WI38 (cell line): ENCODE results near the gene ELMO1.
A peak's percentile ranks its signal among the peaks of the same experiment; 100 is the strongest.
"Not testable (repeated sequence)": the region's sequence is repeated elsewhere in the genome, so short reads cannot be mapped to it uniquely, and the experiment has no call there.

Experiments
- H3K4me3 ChIP-seq: 2 replicates; pipeline ENCODE4 v1.5.1; 2011; ENCODE audit warnings: low read depth, mild to moderate bottlenecking, control low read depth, low read length
- CTCF ChIP-seq: IDR thresholded peaks from 2 replicates; pipeline ENCODE4 v1.5.1; 2012; ENCODE audit warnings: low read depth, mild to moderate bottlenecking, control low read depth, low read length

Gene ELMO1

GRCh38 chr7:36977878-36978277, 470.8 kb downstream of the ELMO1 start:
- H3K4me3 ChIP-seq: no peak overlapping the region
- TF ChIP-seq CTCF: no peak

DNA sequence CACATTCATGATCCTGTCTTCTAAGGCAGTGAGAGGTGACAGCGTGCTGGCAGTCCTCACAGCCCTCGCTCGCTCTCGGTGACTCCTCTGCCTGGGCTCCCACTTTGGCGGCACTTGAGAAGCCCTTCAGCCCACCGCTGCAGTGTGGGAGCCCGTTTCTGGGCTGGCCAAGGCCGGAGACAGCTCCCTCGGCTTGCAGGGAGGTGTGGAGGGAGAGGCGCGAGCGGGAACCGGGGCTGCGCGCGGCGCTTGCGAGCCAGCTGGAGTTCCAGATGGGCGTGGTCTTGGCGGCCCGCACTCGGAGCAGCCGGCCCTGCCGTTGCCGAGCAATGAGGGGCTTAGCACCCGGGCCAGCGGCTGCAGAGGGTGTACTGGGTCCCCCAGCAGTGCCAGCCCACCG, 475.1 kb downstream of the ELMO1 start:
- not testable (repeated sequence) for H3K4me3 ChIP-seq

- H3K4me3 ChIP-seq: no peak overlapping the region
- TF ChIP-seq CTCF: no peak
Observed at GRCh38 chr7:36972140-36972518, 476.5 kb downstream of the ELMO1 start.

DNA sequence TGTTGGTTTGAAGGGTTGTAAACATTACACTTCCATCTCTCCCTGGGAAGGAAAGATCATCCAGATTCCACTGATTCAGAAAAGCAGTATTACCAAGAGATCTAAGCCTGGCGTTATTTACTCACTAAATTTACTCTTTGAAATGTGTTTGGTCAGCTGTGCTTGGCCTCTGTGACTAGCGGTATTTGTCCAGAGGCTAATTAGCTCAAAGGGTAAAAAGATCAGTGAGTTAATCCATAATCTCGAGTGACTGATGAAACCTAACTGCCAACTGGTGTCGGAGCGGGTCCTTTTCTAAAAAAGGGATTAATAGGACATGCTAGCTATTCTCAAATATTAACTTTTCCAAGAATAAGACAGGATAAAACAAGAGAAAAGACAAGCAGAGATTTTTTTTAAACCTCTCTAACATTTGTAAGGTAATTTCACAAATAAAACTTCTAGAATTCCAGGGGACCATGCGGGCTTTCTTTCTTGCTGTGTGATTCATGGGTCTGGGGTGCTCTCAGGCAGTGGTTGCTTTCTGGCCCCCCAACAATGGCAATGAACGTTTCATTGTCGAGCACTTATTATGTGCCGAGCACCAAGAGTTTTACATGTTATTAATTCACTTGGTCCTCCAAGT, 477.0 kb downstream of the ELMO1 start:
- TF ChIP-seq CTCF: no peak
- H3K4me3 ChIP-seq: no peak overlapping the region

DNA sequence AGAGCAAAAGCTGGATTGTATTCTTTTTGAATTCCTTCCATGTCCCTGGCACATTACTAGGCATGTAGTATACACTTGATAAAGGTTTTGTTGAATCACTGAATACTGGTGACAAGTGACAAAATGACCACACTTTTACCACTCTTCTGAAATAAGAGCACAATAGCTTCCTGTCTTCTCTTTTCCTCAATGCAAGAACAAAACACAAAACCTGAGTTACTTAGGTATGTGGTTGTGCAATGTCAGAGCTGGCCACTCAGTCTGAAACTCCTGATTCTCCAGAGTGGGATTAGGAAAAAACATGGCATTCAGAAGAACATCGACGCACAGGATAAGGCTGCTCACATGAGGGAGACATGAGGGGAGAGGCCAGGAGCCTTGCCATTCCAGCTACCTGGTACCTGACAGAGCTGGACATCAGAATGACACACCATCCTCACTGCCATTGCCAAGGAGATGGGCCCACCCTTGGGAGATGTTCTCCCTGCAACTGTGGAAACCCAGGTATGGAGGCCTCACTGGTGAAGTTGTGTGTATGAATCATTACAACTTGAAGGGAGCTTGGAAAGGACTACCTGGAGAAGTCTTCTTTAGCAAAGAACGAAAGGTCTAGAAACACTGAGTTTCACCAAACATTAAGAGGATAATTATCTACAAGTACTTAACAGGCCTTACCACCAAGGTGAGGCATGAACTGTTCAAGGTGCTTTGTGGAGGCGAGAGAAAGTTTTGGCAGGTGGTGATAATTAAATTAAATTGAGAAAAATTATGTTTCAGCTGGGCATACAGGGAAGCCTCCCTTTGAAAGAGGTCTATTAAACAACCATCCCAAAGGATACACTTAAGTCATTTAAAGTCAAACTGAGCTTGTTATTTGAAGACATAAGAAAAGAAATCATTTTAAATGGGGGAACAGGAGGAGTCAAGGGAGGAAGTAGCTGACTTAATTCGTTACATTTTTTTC, 477.8 kb downstream of the ELMO1 start:
- no peak overlapping the region for H3K4me3 ChIP-seq
- no peak for TF ChIP-seq CTCF

- no peak for TF ChIP-seq CTCF
Observed at GRCh38 chr7:36969376-36969775, 479.3 kb downstream of the ELMO1 start.

DNA sequence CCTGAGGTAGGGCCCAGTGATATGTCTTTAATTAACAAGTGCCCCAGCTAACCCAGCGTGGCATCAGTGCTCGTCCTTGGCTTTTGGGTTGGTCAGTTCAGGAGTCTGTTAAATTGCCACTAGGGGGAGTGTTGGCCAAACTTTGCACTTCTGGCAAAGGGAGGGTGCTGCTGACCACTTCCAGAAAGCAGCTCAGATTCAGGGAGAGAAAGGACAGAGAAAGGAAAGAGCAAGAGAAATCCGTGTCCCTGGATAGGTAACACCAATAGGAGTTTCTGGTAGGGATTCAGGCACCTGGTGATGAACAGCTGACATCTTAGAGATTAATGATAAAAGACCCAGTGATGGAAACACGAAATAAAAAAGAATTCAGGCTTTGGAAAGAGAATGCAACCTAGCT, 481.3 kb downstream of the ELMO1 start:
- H3K4me3 ChIP-seq: no peak overlapping the region
- peak; percentile 82 for TF ChIP-seq CTCF

More at GRCh38 chr7:36969376-36969775, 479.3 kb downstream of the ELMO1 start:
- no peak overlapping the region for H3K4me3 ChIP-seq
